GM12878 (cell line): Measurements from ENCODE around the gene F3. TPM values are rescaled to one million over a fixed set of nuclear protein-coding genes. Genes with fewer than 3 reads are reported as not detected.

Experiments
- ATAC-seq: fragments of 200-7000 bp; cut with Tn5 transposase; 3 replicates; pipeline ENCODE4 v1.9.1; 2020; ENCODE audit warnings: mild to moderate bottlenecking, moderate library complexity
- BruUV-seq: library from RNA; stranded (reverse); fragments of 400-500 nt; replicated peaks from 2 replicates; lab custom pipeline; 2021; lab: Mats Ljungman, UMichigan
- CTCF ChIA-PET: fragments of 300-600 bp; sonication (Branson Sonifier 250); formaldehyde crosslinking; extraction: SDS; loops from one replicate; lab custom pipeline; 2021; ENCODE audit warnings: inconsistent platforms; lab: Yijun Ruan, JAX
- POLR2A ChIA-PET: fragments of 350-600 bp; formaldehyde crosslinking; extraction: SDS; loops from one replicate; lab custom pipeline; 2021; ENCODE audit warnings: inconsistent platforms; lab: Charles Lee
- RAD21 ChIA-PET: fragments of 300-600 bp; sonication (Branson Sonifier 250); formaldehyde crosslinking; loops from one replicate; lab custom pipeline; 2023; ENCODE audit warnings: antibody characterized with exemption; ENCODE audit not compliant: unreplicated experiment; lab: Charles Lee
- SMC1A ChIA-PET: fragments of 300-600 bp; sonication (Branson Sonifier 250); formaldehyde crosslinking; loops from one replicate; lab custom pipeline; 2023; ENCODE audit not compliant: unreplicated experiment, uncharacterized antibody; lab: Charles Lee
- DNase-seq: peaks from one replicate; pipeline ENCODE4 v3.0.0-alpha.2; 2011; ENCODE audit warnings: low read depth, low spot score
- FAIRE-seq: peaks from 3 replicates; lab custom pipeline; 2011; peaks lifted over from hg19 to GRCh38; lab: Jason Lieb, UNC
- H2AFZ ChIP-seq: 2 replicates; pipeline ENCODE4 v1.6.0; 2011; ENCODE audit warnings: low read depth, low read length, control low read depth; ENCODE audit not compliant: control insufficient read depth
- H3K27ac ChIP-seq: 2 replicates; pipeline ENCODE4 v1.5.1; 2011; ENCODE audit warnings: control low read depth; ENCODE audit not compliant: control insufficient read depth, insufficient read depth
- H3K27me3 ChIP-seq, 2 experiments: replicated peaks in 1 of 2; 2 replicates each; pipeline versions ENCODE4 v1.6.0 to v1.6.1; 2011; ENCODE audit warnings: low read length in 1 of 2; ENCODE audit not compliant: control insufficient read depth in 2 of 2, insufficient read depth in 2 of 2
- H3K36me3 ChIP-seq, 2 experiments: 2 replicates each; pipeline ENCODE4 v1.5.1; 2011; ENCODE audit warnings: low read length in 1 of 2; ENCODE audit not compliant: control insufficient read depth in 2 of 2, insufficient read depth in 2 of 2
- H3K4me1 ChIP-seq: 2 replicates; pipeline ENCODE4 v1.6.1; 2011; ENCODE audit warnings: mild to moderate bottlenecking, low read length, moderate library complexity, mixed read lengths; ENCODE audit not compliant: control insufficient read depth, insufficient read depth
- H3K4me2 ChIP-seq: 2 replicates; pipeline ENCODE4 v1.6.0; 2011; ENCODE audit warnings: control low read depth; ENCODE audit not compliant: control insufficient read depth, insufficient read depth
- H3K4me3 ChIP-seq: fragments of 200-600 bp; sonication (generic); 2 replicates; pipeline ENCODE4 v1.5.1; 2016
- H3K79me2 ChIP-seq: 2 replicates; pipeline ENCODE4 v1.6.0; 2011; ENCODE audit warnings: low read length; ENCODE audit not compliant: control insufficient read depth, insufficient read depth
- H3K9ac ChIP-seq: 2 replicates; pipeline ENCODE4 v1.8.0; 2011; ENCODE audit warnings: low read length, control low read depth, mixed read lengths; ENCODE audit not compliant: control insufficient read depth, insufficient read depth
- H3K9me3 ChIP-seq: replicated peaks from 3 replicates; pipeline ENCODE4 v1.5.1; 2011; ENCODE audit warnings: mild to moderate bottlenecking, low read length; ENCODE audit not compliant: control insufficient read depth, insufficient read depth
- H4K20me1 ChIP-seq: 2 replicates; pipeline ENCODE4 v1.6.0; 2011; ENCODE audit not compliant: control insufficient read depth, insufficient read depth
- ATF7 ChIP-seq: fragments of 450-650 bp; IDR thresholded peaks from 2 replicates; pipeline ENCODE4 v1.6.1; 2016; ENCODE audit warnings: low read depth, mild to moderate bottlenecking
- DPF2 ChIP-seq: fragments of 450-650 bp; IDR thresholded peaks from 2 replicates; pipeline ENCODE4 v1.6.1; 2017; ENCODE audit warnings: mild to moderate bottlenecking
- IKZF1 ChIP-seq: fragments of 450-650 bp; conservative IDR thresholded peaks from 2 replicates; pipeline ENCODE4 v1.6.1; 2017; ENCODE audit warnings: antibody characterized with exemption, mild to moderate bottlenecking
- IKZF2 ChIP-seq, 2 experiments: fragments of 450-650 bp; IDR thresholded peaks; 2 replicates each; pipeline ENCODE4 v1.6.1; 2017; ENCODE audit warnings: mild to moderate bottlenecking in 2 of 2, moderate library complexity in 2 of 2
- MTA2 ChIP-seq: fragments of 450-650 bp; IDR thresholded peaks from 2 replicates; pipeline ENCODE4 v1.6.1; 2016; ENCODE audit warnings: low read depth, mild to moderate bottlenecking, moderate library complexity
- NR2F1 ChIP-seq: fragments of 450-650 bp; conservative IDR thresholded peaks from 2 replicates; pipeline ENCODE4 v1.6.1; 2017; ENCODE audit warnings: mild to moderate bottlenecking
- PAX5 ChIP-seq: IDR thresholded peaks from 2 replicates; pipeline ENCODE4 v1.6.1; 2011; ENCODE audit warnings: low read depth, low read length, borderline replicate concordance
- POLR2A ChIP-seq: IDR thresholded peaks from 2 replicates; pipeline ENCODE4 v1.6.1; 2011; ENCODE audit warnings: low read depth, mild to moderate bottlenecking, low read length
- ZNF622 ChIP-seq: fragments of 450-650 bp; IDR thresholded peaks from 2 replicates; pipeline ENCODE4 v1.6.1; 2017; ENCODE audit warnings: mild to moderate bottlenecking, inconsistent platforms
- whole genome bisulfite sequencing: methylation state at CpG from one replicate; pipeline ENCODE4 v1.1.6; 2016; ENCODE audit warnings: low lambda C conversion rate; ENCODE audit not compliant: insufficient replicate concordance, insufficient coverage; ENCODE audit errors: missing lambda C conversion rate; 5-methylcytosine and 5-hydroxymethylcytosine counted together
- in situ Hi-C: fragments of 300-500 bp; cut with MboI; formaldehyde crosslinking; loops from 9 replicates; pipeline ENCODE4 v1.14.3; 2018; ENCODE audit warnings: mixed read lengths
- intact Hi-C: fragments of 100-400 bp; cut with micrococcal nuclease; formaldehyde crosslinking; loops from one replicate; pipeline ENCODE4 v1.14.2; 2022; ENCODE audit not compliant: unreplicated experiment
- polyA plus RNA-seq, 11 experiments: library from polyadenylated mRNA; depleted of rRNA in 4 of 11; unstranded in 6 of 11; stranded (reverse) in 5 of 11; fragments of >200 nt; fragmentation: Nextera tagmentation in 4 of 11; fragmentation: Illumina TruSeq in 1 of 11; extraction: Ambion mirVana in 4 of 11; extraction: Trizol in 1 of 11; gene quantifications; 1 replicate in 1 of 11; 2 replicates in 10 of 11; pipeline versions ENCODE4 v1.2.1 to v1.2.3, GENCODE V29; 2011 to 2016; ENCODE audit warnings: inconsistent platforms in 2 of 11, missing spikeins in 2 of 11, low read depth in 1 of 11
- total RNA-seq, 4 experiments: library from RNA; depleted of rRNA in 3 of 4; stranded (reverse); fragments of >200 nt in 3 of 4; fragmentation: Illumina TruSeq in 1 of 4; extraction: Trizol in 1 of 4; gene quantifications; 2 replicates each; pipeline versions ENCODE4 v1.2.1 to v1.2.3, GENCODE V29; 2013 to 2021
- TF ChIP-seq, protein P1 (sequence below): fragments of 450-650 bp; formaldehyde crosslinking; IDR thresholded peaks from 2 replicates; pipeline ENCODE4 v1.4.0; 2022; ENCODE audit warnings: mild to moderate bottlenecking, moderate library complexity

Gene F3
- total and polyA plus RNA-seq, 10 of the 15 experiments (the other 5 are each of a cell fraction or from before 2014, with no cell fraction given), result 0.18 to 0.33 TPM; not detected in 8

DNA sequence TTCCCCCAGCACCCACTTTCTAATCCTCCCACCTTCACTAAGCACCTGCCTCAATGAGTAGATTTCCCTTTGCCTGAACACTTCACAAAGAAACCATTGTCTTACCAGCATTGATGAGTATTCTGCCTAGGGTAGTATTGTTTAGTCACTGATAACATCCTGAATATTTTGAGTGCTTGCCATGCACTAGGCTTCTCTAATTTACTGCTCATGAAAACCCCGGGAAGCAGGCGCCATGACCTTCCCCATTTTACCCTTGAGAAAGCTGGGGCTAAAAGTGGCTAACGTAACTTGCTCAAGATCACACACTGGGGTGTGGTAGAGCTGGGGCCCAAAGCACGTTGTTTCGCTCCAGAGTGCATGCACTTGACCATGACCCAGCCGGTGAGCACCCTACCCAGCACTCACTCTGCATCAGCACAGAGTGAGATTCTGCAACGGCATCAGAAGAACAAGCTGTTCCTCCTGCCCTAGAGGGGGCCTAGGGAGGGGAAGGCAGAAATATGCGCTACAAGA lies 10.6 kb upstream of the F3 start:
- Histone ChIP-seq H4K20me1 (peaks cover 2% of the 10 kb centered on the region; the same call in 1 of the 2 replicates), H2AFZ (no peak overlapping the region), H3K36me3 (no peaks in the 10 kb centered on the region), H3K27me3 (peaks cover 0 to 3% of the 10 kb centered on the region in 2 experiments; a peak in 2 of 4 replicates), H3K9ac (no peak overlapping the region), H3K4me3 (no peak overlapping the region), H3K4me2 (no peak overlapping the region), H3K27ac (no peak overlapping the region), H3K79me2 (no peaks in the 10 kb centered on the region), H3K9me3 (no peaks in the 10 kb centered on the region), H3K4me1 (no peaks in the 10 kb centered on the region)
- 18% methylated on average over 8 of the region's 8 CpGs for WGBS
- no peak for FAIRE-seq
- RAD21 ChIA-PET, result interaction anchor here (1.5 kb wide), 1 partner anchor 9 kb away, joined by 4 read pairs; no protein-coding TSS in a partner anchor
- BruUV-seq, result no TSS peak
- TF ChIP-seq ATF7 (no peak), MTA2 (peak; percentile 9; the same call in 1 of the 2 replicates), DPF2 (peak; percentile 41), POLR2A (no peak), IKZF1 (peak; percentile 47), ZNF622 (no peak), IKZF2 (IDR thresholded peaks at IDR 0.05) (peak; percentile 10 to 20; a peak in 2 of 4 replicates), PAX5 (0 out of 2 replicates have a peak, but pooled peaks have one; percentile 3), NR2F1 (peak; percentile 50)
- TF ChIP-seq, protein P1, sequence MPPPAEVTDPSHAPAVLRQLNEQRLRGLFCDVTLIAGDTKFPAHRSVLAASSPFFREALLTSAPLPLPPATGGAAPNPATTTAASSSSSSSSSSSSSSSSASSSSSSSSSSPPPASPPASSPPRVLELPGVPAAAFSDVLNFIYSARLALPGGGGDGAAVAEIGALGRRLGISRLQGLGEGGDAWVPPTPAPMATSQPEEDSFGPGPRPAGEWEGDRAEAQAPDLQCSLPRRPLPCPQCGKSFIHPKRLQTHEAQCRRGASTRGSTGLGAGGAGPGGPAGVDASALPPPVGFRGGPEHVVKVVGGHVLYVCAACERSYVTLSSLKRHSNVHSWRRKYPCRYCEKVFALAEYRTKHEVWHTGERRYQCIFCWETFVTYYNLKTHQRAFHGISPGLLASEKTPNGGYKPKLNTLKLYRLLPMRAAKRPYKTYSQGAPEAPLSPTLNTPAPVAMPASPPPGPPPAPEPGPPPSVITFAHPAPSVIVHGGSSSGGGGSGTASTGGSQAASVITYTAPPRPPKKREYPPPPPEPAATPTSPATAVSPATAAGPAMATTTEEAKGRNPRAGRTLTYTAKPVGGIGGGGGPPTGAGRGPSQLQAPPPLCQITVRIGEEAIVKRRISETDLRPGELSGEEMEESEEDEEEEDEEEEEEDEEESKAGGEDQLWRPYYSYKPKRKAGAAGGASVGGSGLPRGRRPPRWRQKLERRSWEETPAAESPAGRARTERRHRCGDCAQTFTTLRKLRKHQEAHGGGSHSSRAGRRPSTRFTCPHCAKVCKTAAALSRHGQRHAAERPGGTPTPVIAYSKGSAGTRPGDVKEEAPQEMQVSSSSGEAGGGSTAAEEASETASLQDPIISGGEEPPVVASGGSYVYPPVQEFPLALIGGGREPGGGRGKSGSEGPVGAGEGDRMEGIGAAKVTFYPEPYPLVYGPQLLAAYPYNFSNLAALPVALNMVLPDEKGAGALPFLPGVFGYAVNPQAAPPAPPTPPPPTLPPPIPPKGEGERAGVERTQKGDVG (CRISPR knock-in tag), result no peak
- no peak for DNase-seq
- SMC1A ChIA-PET, result interaction anchor here (0.6 to 1.5 kb wide), 4 partner anchors 9 to 75 kb away, joined by 3 to 4 read pairs (median 3); no protein-coding TSS in a partner anchor
- in situ Hi-C loops, result no loop called here
- CTCF ChIA-PET, result interaction anchor here (1.0 to 1.2 kb wide), 2 partner anchors 10 to 253 kb away, joined by 3 to 4 read pairs; partner anchors contain the start of gene F3
- POLR2A ChIA-PET, result interaction anchor here (1.9 kb wide), 1 partner anchor 10 kb away, joined by 10 read pairs; the partner anchor contains the start of gene F3
- intact Hi-C loops, result no loop called here
- peak; percentile 65 for ATAC-seq
